Heart left ventricle (tissue), 16 donors: ENCODE data around the gene ADAM19. TPM values are rescaled to one million over a fixed set of nuclear protein-coding genes. Genes with fewer than 3 reads are reported as not detected.

Source experiments
- ATAC-seq, 4 donors: fragments of 200-7000 bp; cut with Tn5 transposase; one replicate each; pipeline ENCODE4 v1.9.1; 2020 to 2022; ENCODE audit warnings: moderate library complexity in 4 of 4, mild to moderate bottlenecking in 3 of 4, moderate number of reproducible peaks in 1 of 4
- DNase-seq, 5 donors: peaks; one replicate each; pipeline ENCODE4 v3.0.0-alpha.2; 2020
- H3K27ac ChIP-seq, 12 donors: fragments of 200-600 bp; sonication (generic) in 4 of 12; one replicate each; pipeline versions ENCODE4 v1.5.0 to v1.8.0; 2016 to 2022; ENCODE audit warnings: mild to moderate bottlenecking in 2 of 12
- H3K27me3 ChIP-seq, 9 donors: fragments of 200-600 bp; sonication (generic) in 2 of 9; one replicate each; pipeline versions ENCODE4 v1.5.1 to v1.8.0; 2016 to 2022; ENCODE audit warnings: mild to moderate bottlenecking in 3 of 9
- H3K36me3 ChIP-seq, 9 donors: fragments of 200-600 bp; sonication (generic) in 2 of 9; one replicate each; pipeline versions ENCODE4 v1.5.0 to v1.8.0; 2018 to 2022; ENCODE audit warnings: mild to moderate bottlenecking in 2 of 9
- H3K4me1 ChIP-seq, 12 donors: fragments of 200-600 bp; sonication (generic) in 4 of 12; one replicate each; pipeline versions ENCODE4 v1.5.0 to v1.8.0; 2016 to 2022; ENCODE audit warnings: mild to moderate bottlenecking in 3 of 12
- H3K4me3 ChIP-seq, 12 donors: fragments of 200-600 bp; sonication (generic) in 4 of 12; one replicate each; pipeline versions ENCODE4 v1.5.0 to v1.8.0; 2017 to 2022; ENCODE audit warnings: mild to moderate bottlenecking in 9 of 12, moderate library complexity in 4 of 12
- H3K9me3 ChIP-seq, 12 donors: fragments of 200-600 bp; sonication (generic) in 4 of 12; one replicate each; pipeline versions ENCODE4 v1.5.0 to v1.8.0; 2016 to 2022; ENCODE audit warnings: mild to moderate bottlenecking in 1 of 12
- CTCF ChIP-seq, 12 donors: fragments of 200-600 bp; sonication (generic) in 4 of 12; IDR thresholded peaks; one replicate each; pipeline versions ENCODE4 v1.5.0 to v1.8.0; 2018 to 2022; ENCODE audit warnings: antibody characterized with exemption in 12 of 12, mild to moderate bottlenecking in 5 of 12
- POLR2A ChIP-seq, 2 donors: fragments of 450-650 bp; IDR thresholded peaks; one replicate each; pipeline ENCODE4 v1.6.1; 2017; ENCODE audit warnings: antibody characterized with exemption in 2 of 2, mild to moderate bottlenecking in 2 of 2, moderate library complexity in 2 of 2
- WGBS, 4 donors: extraction: QIAGEN DNeasy Blood & Tissue Kit in 2 of 4; methylation state at CpG; one replicate each; pipeline versions ENCODE4 v1.1.5 to v1.1.7; 2013 to 2018; 5-methylcytosine and 5-hydroxymethylcytosine counted together
- intact Hi-C, 10 donors: fragments of 100-400 bp; cut with DNase I; formaldehyde crosslinking; loops; one replicate each; pipeline versions ENCODE4 v1.11.1 to v1.14.2; 2022
- polyA plus RNA-seq, 2 donors: library from polyadenylated mRNA; stranded (reverse); fragments of 200-250 nt; gene quantifications; one replicate each; pipeline ENCODE4 v1.2.3, GENCODE V29; 2013
- total RNA-seq, 9 donors: library from RNA; depleted of rRNA in 2 of 9; stranded (reverse); fragments of >200 nt in 2 of 9; fragmentation: NEBNext Ultra II Directional in 3 of 9; extraction: Animal tissue kit (Norgen Biotek cat#: 25700) in 3 of 9; gene quantifications; one replicate each; pipeline versions ENCODE4 v1.1.0 to v1.2.4, GENCODE V29; 2016 to 2023
- donor health status: ischemic (EF 13 %, LVEDD 7.1; RV severe dilation, severe dysfunction).
- donor health status: healthy with polysubstance abuse.
- donor health status: DM: no; HTN: yes; CAD: no.
- donor health status: DM: no; HTN: no; CAD: no.
- donor health status: ischemic (EF 25% LVEDD 6.9; RV normal size, moderate dysfunction).
- donor health status: ischemic (EF 25% LVEDD 5.7; RV mildly dilated, moderate dysfunction).
- donor health status: healthy.
- donor health status: DM: yes; HTN: yes; CAD: no.
- donor health status: ischemic (EF 35%, LVEDD 5.7; RV mildly dilated, moderate dysfunction).
- donor health status: nonischemic (EF 11% LVEDD 7.7; RV severe dilation, severe dysfunction).
- donor health status: DM: yes; HTN: yes; CAD: no.
- donor health status: PGD.
- donor health status: ischemic (EF 29% LVEDD 5.4; RV normal size, mild dysfunction).
- donor health status: nonischemic (EF 23%, LVEDD 6.1; RV moderate dilation, normal function).

Gene ADAM19
- total and polyA plus RNA-seq, 11 donors: 6.5 to 47.6 (median 19.0) TPM

GRCh38 chr5:157463621-157464518, 111.7 kb downstream of the ADAM19 start:
- Histone ChIP-seq H3K27me3 (peaks cover 0 to 26% (median 13%) of the 10 kb centered on the region in 9 donors), H3K27ac (peak overlapping the region in 1 of 12 donors; percentile 55), H3K9me3 (no peaks in the 10 kb centered on the region), H3K4me3 (no peak overlapping the region), H3K36me3 (no peaks in the 10 kb centered on the region), H3K4me1 (peaks cover 0 to 27% (median 7%) of the 10 kb centered on the region in 12 donors)
- peak in 1 of 4 donors; percentile 63 for ATAC-seq
- 72 to 78% (median 76%) methylated on average over 9 of the region's 9 CpGs for WGBS, 4 donors
- intact Hi-C loops: no loop called here
- DNase-seq: no peak
- TF ChIP-seq CTCF (IDR thresholded peaks at IDR 0.05) (no peak), POLR2A (IDR thresholded peaks at IDR 0.05) (no peak)

- ATAC-seq (no peak), DNase-seq (no peak)
- intact Hi-C loops: no loop called here
- Histone ChIP-seq H3K4me3 (no peak overlapping the region), H3K27me3 (peaks cover 0 to 26% (median 13%) of the 10 kb centered on the region in 9 donors), H3K4me1 (peaks cover 0 to 27% (median 7%) of the 10 kb centered on the region in 12 donors), H3K9me3 (no peaks in the 10 kb centered on the region), H3K36me3 (no peaks in the 10 kb centered on the region), H3K27ac (no peak overlapping the region)
- WGBS, 4 donors: 93 to 98% (median 96%) methylated on average over 8 of the region's 8 CpGs
- TF ChIP-seq CTCF (IDR thresholded peaks at IDR 0.05): no peak
- TF ChIP-seq POLR2A (IDR thresholded peaks at IDR 0.05): no peak
These were observed 112.5 kb downstream of the ADAM19 start for GRCh38 chr5:157463081-157463480.

GRCh38 chr5:157460921-157461792, 114.4 kb downstream of the ADAM19 start:
- no peak for ATAC-seq
- peak overlapping the region in 1 of 12 donors; percentile 1 for H3K27ac ChIP-seq
- no peak for DNase-seq
- 89 to 100% (median 93%) methylated on average over 1 to 4 of the region's 4 CpGs for WGBS, 4 donors
- no peaks in the 10 kb centered on the region for H3K36me3 ChIP-seq
- H3K4me1 ChIP-seq: peaks cover 0 to 27% (median 7%) of the 10 kb centered on the region in 12 donors
- TF ChIP-seq CTCF (IDR thresholded peaks at IDR 0.05) (no peak), POLR2A (IDR thresholded peaks at IDR 0.05) (no peak)
- H3K9me3 ChIP-seq: no peaks in the 10 kb centered on the region
- H3K4me3 ChIP-seq: no peak overlapping the region
- intact Hi-C loops: no loop called here
- peaks cover 0 to 26% (median 13%) of the 10 kb centered on the region in 9 donors for H3K27me3 ChIP-seq
